Left lung (tissue), 10 donors: ENCODE results near the gene PRKCE. TPM values are rescaled to one million over a fixed set of nuclear protein-coding genes. Genes with fewer than 3 reads are reported as not detected.

Source experiments
- ATAC-seq: fragments of 200-7000 bp; cut with Tn5 transposase; one replicate; pipeline ENCODE4 v1.9.1; 2020; ENCODE audit warnings: moderate library complexity
- DNase-seq, 4 donors: peaks; one replicate each; pipeline ENCODE4 v3.0.0-alpha.2; 2013 to 2020
- H3K27ac ChIP-seq, 2 donors: fragments of 200-600 bp; sonication (generic) in 1 of 2; one replicate each; pipeline versions ENCODE4 v1.5.0 to v1.8.0; 2020 to 2021
- H3K27me3 ChIP-seq, 2 donors: fragments of 200-600 bp; sonication (generic) in 1 of 2; one replicate each; pipeline versions ENCODE4 v1.5.0 to v1.8.0; 2020 to 2021
- H3K36me3 ChIP-seq, 2 donors: fragments of 200-600 bp; sonication (generic) in 1 of 2; one replicate each; pipeline versions ENCODE4 v1.5.0 to v1.8.0; 2020 to 2021
- H3K4me1 ChIP-seq, 2 donors: fragments of 200-600 bp; one replicate each; pipeline ENCODE4 v1.8.0; 2021
- H3K4me3 ChIP-seq, 2 donors: fragments of 200-600 bp; sonication (generic) in 1 of 2; one replicate each; pipeline versions ENCODE4 v1.5.0 to v1.8.0; 2020 to 2021; ENCODE audit warnings: mild to moderate bottlenecking in 1 of 2
- H3K9me3 ChIP-seq, 2 donors: fragments of 200-600 bp; sonication (generic) in 1 of 2; one replicate each; pipeline versions ENCODE4 v1.5.0 to v1.8.0; 2020 to 2021
- intact Hi-C, 2 donors: fragments of 100-400 bp; cut with DNase I; formaldehyde crosslinking; loops; one replicate each; pipeline versions ENCODE4 v1.11.2 to v1.14.2; 2022
- polyA plus RNA-seq, 6 donors: library from polyadenylated mRNA; unstranded; fragments of 120-200 nt; gene quantifications; one replicate each; pipeline ENCODE4 v1.2.1, GENCODE V29; 2013; ENCODE audit not compliant: insufficient read length in 6 of 6
- total RNA-seq, 2 donors: library from RNA; stranded (reverse); fragmentation: NEBNext Ultra II Directional; extraction: Animal tissue kit (Norgen Biotek cat#: 25700); gene quantifications; one replicate each; pipeline ENCODE4 v1.2.1, GENCODE V29; 2021
- TF ChIP-seq, protein P1 (sequence below), 2 donors: fragments of 200-600 bp; sonication (generic) in 1 of 2; IDR thresholded peaks; one replicate each; pipeline versions ENCODE4 v1.5.0 to v1.8.0; 2021; ENCODE audit warnings: antibody characterized with exemption in 2 of 2
- donor health status: DM: no; HTN: yes; CAD: no.
- donor health status: DM: no; HTN: no; CAD: no.

PRKCE gene
- total and polyA plus RNA-seq, 8 donors, result 12.0 to 56.9 (median 14.7) TPM

DNA sequence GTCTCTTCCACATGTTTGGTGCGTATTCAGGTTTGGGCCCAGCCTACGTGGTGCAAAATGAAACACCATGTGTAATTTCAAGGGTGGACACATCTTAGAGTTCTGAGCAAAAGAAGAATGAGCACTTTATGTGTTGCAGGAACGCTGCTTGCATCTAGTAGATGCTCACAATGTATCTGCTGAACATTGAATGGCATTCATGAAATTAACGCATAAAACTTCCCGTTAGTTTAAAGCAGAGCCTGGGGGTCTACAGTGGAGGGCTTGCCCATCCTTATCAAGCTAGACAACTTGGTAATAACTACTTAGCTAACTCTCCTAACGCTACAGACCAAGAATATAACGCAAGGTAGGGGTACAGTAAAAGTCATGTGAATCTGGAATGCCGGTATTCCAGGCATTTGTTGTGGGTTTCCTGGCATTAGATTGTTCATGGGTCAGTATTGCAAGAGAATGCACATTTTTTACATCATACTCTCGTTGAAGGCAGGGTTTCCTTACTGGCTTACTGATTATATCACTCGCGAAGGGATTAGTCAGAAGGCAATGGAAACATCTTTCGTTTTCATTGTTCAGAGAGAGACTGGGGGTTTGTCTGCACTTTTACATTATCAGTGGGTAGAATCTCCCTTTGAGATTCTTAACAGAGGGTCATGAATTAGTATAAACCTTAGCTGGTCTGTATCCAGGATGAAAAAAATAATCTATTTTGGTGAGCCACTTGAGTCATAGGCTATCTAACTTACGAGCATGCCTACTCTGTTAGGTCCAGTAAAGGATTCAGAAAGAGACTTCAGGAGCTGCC, 416.2 kb downstream of the PRKCE start:
- H3K4me1 ChIP-seq, result peaks cover 8 to 18% of the 10 kb centered on the region in 2 donors
- H3K36me3 ChIP-seq, result no peaks in the 10 kb centered on the region
- ATAC-seq (peak; percentile 19), DNase-seq (no peak)
- no peaks in the 10 kb centered on the region for H3K9me3 ChIP-seq
- intact Hi-C loops, result loop anchor here in 1 of 2 donors (10.0 kb wide), 1 partner anchor 297 kb away; no protein-coding TSS in a partner anchor
- TF ChIP-seq, protein P1, sequence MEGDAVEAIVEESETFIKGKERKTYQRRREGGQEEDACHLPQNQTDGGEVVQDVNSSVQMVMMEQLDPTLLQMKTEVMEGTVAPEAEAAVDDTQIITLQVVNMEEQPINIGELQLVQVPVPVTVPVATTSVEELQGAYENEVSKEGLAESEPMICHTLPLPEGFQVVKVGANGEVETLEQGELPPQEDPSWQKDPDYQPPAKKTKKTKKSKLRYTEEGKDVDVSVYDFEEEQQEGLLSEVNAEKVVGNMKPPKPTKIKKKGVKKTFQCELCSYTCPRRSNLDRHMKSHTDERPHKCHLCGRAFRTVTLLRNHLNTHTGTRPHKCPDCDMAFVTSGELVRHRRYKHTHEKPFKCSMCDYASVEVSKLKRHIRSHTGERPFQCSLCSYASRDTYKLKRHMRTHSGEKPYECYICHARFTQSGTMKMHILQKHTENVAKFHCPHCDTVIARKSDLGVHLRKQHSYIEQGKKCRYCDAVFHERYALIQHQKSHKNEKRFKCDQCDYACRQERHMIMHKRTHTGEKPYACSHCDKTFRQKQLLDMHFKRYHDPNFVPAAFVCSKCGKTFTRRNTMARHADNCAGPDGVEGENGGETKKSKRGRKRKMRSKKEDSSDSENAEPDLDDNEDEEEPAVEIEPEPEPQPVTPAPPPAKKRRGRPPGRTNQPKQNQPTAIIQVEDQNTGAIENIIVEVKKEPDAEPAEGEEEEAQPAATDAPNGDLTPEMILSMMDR (IDR thresholded peaks at IDR 0.05), result no peak
- H3K4me3 ChIP-seq, result no peak overlapping the region
- H3K27me3 ChIP-seq, result no peaks in the 10 kb centered on the region
- H3K27ac ChIP-seq, result peak overlapping the region; percentile 58 to 62

DNA sequence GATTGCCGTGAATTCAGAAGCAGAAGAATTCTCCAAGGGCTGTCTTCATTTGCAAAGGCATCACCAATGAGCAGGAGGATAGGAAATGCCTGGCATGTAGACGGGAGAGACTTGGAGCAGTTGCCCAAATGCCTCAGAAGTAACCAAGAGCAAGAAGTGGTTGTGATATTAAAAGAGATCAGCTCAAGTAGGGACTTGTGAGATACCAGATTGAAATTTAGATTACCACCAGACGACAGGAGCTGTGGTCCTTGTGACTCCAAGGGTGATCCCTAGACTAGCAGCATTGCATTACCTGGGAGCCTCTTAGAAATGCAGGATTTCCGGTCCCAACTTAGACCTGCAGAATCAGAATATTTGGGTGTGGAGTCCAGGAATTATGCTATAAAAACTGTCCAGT, 417.2 kb downstream of the PRKCE start:
- TF ChIP-seq, protein P1 (IDR thresholded peaks at IDR 0.05), result no peak
- ATAC-seq, result no peak
- Histone ChIP-seq H3K4me1 (peaks cover 11 to 14% of the 10 kb centered on the region in 2 donors), H3K27me3 (no peaks in the 10 kb centered on the region), H3K36me3 (no peaks in the 10 kb centered on the region), H3K4me3 (no peak overlapping the region), H3K27ac (peak overlapping the region; percentile 39 to 62), H3K9me3 (no peaks in the 10 kb centered on the region)
- no peak for DNase-seq
- intact Hi-C loops, result loop anchor here in 1 of 2 donors (10.0 kb wide), 1 partner anchor 296 kb away; no protein-coding TSS in a partner anchor

DNA sequence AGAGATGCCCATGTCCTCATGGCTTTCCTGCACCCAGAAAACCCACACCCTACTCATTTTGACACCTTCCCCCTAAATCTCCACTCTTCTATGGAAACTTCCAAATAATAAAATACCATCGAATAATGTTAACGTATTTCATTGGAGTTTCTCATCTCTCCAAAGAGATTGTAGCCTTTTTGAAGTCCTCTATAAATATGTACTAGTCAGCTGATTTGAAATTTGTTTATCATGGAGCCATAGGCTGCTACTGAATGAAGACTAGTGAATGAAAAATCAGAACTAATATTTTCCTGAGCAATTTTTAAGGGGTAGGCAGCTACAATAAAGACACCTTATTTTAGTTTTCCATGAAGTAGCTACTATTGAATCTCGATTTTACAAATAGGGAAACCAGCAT, 419.6 kb downstream of the PRKCE start:
- no peaks in the 10 kb centered on the region for H3K9me3 ChIP-seq
- TF ChIP-seq, protein P1 (IDR thresholded peaks at IDR 0.05), result no peak
- no peak overlapping the region for H3K4me3 ChIP-seq
- intact Hi-C loops, result no loop called here
- peak overlapping the region in 1 of 2 donors; percentile 63 for H3K27ac ChIP-seq
- no peak for ATAC-seq
- H3K4me1 ChIP-seq, result peaks cover 14 to 15% of the 10 kb centered on the region in 2 donors
- no peaks in the 10 kb centered on the region for H3K27me3 ChIP-seq
- no peak for DNase-seq
- H3K36me3 ChIP-seq, result no peaks in the 10 kb centered on the region

DNA sequence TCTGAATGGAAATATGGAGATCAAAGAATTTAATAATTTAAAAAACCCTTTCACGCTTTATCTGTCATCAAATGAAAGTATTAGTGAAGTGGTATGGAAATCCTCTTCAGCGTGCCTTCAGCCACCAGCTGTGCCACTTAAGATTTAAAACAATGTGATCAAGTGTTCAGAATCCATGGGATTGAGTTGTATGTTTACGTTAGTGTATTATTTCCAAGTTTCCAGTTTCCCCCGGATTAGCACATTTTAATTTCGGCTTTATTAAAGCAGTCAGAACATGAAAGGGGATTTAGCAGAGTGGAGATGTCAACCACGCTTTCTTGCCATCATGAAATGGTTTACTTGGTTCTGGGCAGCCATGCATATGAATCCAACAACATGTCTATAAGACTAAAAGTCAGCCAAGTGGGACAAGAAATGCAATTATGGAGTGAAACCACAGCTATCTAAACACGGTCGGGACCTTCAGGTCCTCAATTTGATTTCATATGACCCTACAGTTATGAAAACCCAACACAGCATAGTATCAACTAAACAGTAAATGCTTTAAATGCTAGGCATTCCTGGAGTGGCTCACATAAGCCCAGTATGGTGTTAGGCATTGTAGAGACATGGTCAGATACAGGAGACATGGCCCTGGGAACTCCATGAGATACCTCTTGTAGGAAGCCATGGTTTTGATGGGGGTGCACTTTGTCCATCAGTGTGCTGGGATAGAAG, 420.8 kb downstream of the PRKCE start:
- peak overlapping the region; percentile 54 to 63 for H3K27ac ChIP-seq
- ATAC-seq (no peak), DNase-seq (no peak)
- H3K27me3 ChIP-seq, result no peaks in the 10 kb centered on the region
- peaks cover 11 to 14% of the 10 kb centered on the region in 2 donors for H3K4me1 ChIP-seq
- TF ChIP-seq, protein P1 (IDR thresholded peaks at IDR 0.05), result no peak
- intact Hi-C loops, result no loop called here
- no peak overlapping the region for H3K4me3 ChIP-seq
- H3K36me3 ChIP-seq, result no peaks in the 10 kb centered on the region
- no peaks in the 10 kb centered on the region for H3K9me3 ChIP-seq

DNA sequence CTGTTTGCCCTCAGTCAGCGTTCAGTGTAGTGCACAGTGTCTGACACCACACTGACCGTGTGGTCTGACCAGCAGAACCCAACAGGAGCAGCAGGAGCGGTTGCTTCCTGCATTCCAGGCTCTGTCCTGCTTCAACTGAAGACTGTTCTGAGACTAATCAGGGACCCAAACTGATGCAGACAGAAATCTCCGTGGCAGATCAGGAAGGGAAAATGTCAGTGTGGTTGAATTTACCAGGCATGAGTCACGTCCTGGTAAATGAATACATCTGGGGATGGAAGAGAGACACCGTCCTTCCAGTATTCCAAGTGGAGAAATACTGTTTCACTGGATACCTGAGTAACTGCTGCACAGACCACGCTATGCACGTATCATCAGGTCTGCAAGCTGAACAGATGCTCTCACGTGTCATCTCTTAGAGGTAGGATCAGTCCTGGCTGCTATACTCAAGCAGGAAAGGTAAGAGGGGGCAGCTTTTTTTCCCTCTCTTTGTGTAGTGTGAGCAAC, 422.1 kb downstream of the PRKCE start:
- Histone ChIP-seq H3K27me3 (no peaks in the 10 kb centered on the region), H3K27ac (peak overlapping the region; percentile 54 to 63), H3K4me1 (peaks cover 6 to 14% of the 10 kb centered on the region in 2 donors), H3K4me3 (peak overlapping the region in 1 of 2 donors; percentile 24), H3K36me3 (no peaks in the 10 kb centered on the region), H3K9me3 (no peaks in the 10 kb centered on the region)
- TF ChIP-seq, protein P1 (IDR thresholded peaks at IDR 0.05), result no peak
- intact Hi-C loops, result no loop called here
- DNase-seq (no peak), ATAC-seq (peak; percentile 44)
